ENCODE results near the gene SPATA7.

The SPATA7 gene

DNA sequence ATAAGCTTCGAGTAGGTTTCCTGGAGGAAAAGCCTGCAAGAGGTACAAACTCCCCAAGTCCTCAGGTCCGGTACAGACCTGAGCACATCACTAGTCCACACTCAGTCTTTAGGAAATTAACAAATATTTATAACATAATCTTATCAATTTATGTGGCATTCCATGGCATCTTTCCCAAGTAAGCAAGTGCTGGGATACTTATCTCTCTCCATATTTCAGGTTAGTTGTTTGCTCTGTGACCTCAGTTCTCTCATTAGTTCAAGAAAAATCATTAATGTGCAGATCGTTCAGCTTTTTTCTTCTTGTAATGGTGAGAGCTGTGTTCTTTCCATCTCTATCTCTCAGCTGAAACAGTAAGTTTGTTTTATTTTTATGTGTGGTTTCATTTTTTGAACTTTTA, 34.7 kb downstream of the SPATA7 start:
- no peak for DNase-seq (ENCODE audit: low spot score)

DNA sequence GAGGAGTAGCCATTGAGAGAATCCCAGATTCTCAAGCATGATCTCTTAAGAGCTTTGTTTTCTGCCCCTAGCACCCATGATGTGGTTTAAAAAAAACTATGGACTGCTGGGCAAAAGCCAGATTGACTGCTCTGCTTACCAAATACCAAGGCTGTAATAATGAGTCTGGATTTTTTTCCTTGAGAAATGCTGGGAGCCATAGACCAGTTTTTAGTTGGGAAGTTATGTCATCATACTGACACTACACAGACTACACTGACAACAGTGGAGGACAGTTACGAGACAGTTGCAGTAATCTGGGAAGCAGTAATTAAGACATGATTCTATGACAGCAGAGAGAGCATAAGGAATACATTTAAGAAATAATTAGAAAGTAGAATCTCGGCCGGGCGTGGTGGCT, 35.8 kb downstream of the SPATA7 start:
- no peak for DNase-seq (ENCODE audit: low spot score)

- no peak for DNase-seq (ENCODE audit: low spot score)
Observed at GRCh38 chr14:88422047-88422446, 36.6 kb downstream of the SPATA7 start.

- DNase-seq (ENCODE audit: low spot score), result no peak
Observed at GRCh38 chr14:88422919-88423650, 37.6 kb downstream of the SPATA7 start.

GRCh38 chr14:88424573-88424972, 39.1 kb downstream of the SPATA7 start:
- no peak for DNase-seq (ENCODE audit: low spot score)

DNA sequence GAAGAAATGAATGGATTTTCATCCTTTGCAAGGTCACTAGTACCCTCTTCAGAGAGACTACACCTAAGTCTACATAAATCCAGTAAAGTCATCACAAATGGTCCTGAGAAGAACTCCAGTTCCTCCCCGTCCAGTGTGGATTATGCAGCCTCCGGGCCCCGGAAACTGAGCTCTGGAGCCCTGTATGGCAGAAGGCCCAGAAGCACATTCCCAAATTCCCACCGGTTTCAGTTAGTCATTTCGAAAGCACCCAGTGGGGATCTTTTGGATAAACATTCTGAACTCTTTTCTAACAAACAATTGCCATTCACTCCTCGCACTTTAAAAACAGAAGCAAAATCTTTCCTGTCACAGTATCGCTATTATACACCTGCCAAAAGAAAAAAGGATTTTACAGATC, 40.8 kb downstream of the SPATA7 start:
- no peak for DNase-seq (ENCODE audit: low spot score)

- DNase-seq (ENCODE audit: low spot score), result no peak
Observed at GRCh38 chr14:88430976-88431375, 45.5 kb downstream of the SPATA7 start.

DNA sequence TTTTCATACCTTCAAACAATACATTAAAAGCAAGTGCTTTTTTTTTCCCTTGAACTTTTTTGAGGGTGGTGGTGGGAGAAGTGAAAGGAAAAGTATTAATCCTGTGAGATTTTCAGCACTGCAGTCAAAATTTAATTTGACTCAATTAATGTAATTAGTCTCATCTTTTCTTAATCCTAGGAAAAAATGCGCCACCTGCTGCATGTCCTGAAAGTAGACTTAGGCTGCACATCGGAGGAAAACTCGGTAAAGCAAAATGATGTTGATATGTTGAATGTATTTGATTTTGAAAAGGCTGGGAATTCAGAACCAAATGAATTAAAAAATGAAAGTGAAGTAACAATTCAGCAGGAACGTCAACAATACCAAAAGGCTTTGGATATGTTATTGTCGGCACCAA, 52.2 kb downstream of the SPATA7 start:
- no peak for DNase-seq (ENCODE audit: low spot score)

DNA sequence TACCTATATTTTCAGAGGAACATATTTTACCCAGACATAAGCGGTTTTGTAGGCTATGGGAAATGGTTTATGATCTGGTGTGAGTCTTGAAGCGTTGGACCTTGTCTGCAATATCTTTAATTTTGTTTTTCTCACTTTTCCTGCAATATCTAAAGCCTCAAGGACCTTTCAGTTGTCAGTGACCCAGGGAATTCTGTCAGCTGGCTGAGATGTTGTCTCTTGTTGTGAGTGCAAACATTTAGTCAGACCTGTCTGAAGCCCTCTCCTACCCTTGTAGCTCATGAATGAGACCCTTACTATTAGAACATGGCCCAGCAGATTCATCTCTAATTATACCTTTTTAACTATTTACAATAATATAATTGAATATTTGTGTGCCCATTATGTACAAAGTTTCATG, 53.6 kb downstream of the SPATA7 start:
- DNase-seq (ENCODE audit: low spot score), result no peak

DNA sequence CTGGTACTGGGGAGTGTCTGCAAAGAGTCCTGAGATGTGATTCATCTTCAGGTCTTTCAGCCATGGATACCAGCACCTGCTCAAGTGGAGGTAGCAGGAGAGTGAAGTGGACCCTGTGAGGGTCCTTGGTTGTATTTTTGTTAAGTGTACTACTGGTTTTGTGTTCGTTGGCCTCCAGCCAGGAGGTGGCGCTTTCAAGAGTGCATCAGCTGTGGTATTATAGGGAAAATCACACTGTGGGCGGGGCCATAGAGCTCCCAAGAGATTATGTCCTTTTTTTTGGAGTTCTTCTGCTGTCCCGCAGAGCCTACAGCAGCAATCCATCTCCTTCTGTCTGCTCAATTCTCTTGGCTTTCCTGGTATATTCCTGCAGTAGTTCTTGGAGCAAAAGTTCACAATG, 66.8 kb downstream of the SPATA7 start:
- DNase-seq (ENCODE audit: low spot score), result no peak

- no peak for DNase-seq (ENCODE audit: low spot score)
Observed at GRCh38 chr14:88454886-88455285, 69.4 kb downstream of the SPATA7 start.

- DNase-seq (ENCODE audit: low spot score), result peak; percentile 6
Observed at GRCh38 chr14:88463318-88463717, 77.9 kb downstream of the SPATA7 start.

DNA sequence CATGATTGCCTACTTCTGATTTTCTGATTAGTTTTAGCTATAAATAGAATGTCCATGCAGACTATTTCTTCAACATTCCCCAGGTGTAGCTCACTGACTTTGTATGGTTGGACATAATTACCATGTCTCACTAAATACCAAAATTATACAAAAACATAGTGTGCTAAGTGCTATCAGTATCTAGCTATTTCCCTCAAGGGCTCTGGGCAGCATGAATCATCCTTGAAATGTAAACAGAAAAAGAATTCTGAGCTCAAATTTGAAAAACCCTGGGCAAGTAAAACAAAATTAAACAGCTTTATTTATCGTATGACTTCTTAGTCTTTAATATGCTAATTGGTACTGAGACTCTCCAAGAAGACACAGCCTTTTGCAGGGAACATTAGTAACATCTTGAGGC, 82.9 kb downstream of the SPATA7 start:
- no peak for DNase-seq (ENCODE audit: low spot score)

DNA sequence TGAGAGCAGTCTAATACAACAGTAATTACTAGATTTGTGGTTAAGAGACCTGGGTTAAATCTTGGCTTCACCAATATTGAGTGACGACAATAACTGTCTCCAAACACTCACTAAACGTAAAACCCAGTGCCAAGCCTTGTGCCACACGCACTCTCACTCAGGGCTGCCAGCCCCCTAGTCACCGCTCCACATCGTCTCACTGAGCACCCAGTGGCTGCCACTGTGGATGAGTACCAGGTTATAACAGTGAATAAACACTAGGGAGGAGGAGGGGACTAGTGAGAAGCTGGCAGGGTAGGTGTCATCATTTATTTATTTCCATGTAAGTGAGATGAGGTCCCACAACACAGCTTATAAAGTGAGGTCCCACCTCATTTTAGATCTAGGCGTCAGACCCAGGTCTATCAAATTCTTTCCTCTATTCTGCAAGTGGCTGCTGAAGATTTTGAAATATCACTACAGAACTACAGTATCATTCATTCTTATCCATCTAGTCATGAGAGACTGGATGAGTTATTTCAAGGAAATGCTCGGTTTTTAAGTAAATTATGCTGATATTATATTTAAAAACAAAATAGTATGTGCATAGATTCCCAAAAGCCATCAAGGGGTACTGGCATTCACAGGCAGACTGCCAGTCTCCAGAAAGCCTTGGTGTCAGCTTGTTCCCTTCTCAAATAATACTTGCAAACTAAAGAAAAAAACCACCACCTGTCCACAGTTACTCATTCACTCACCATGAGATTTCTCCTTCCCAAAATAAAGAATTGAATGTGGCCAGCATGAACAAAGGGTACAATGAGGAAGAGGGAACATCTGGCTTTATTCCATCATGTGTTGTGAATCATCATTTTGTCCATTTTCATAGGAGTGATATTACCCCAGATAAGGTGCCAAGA, 85.3 kb downstream of the SPATA7 start:
- DNase-seq (ENCODE audit: low spot score), result no peak

DNA sequence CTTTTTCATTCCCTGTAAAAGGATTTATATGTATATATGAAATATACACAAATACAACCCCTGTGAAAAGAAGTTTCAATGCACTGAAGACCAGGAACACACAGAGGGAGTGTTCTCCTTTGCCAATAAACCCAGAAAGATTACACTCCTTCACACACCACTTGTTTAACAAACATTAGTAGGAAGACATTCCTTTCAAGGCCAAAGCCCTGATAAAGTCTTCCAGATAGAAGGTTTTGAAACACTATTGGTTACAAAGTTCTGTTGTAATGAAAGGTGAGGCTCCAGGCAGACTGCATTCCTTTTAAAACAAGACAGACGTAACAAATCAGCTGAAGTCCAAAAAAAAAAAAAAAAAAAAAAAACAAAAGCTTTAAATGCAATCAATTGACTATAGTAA, 88.3 kb downstream of the SPATA7 start:
- DNase-seq (ENCODE audit: low spot score), result no peak

DNA sequence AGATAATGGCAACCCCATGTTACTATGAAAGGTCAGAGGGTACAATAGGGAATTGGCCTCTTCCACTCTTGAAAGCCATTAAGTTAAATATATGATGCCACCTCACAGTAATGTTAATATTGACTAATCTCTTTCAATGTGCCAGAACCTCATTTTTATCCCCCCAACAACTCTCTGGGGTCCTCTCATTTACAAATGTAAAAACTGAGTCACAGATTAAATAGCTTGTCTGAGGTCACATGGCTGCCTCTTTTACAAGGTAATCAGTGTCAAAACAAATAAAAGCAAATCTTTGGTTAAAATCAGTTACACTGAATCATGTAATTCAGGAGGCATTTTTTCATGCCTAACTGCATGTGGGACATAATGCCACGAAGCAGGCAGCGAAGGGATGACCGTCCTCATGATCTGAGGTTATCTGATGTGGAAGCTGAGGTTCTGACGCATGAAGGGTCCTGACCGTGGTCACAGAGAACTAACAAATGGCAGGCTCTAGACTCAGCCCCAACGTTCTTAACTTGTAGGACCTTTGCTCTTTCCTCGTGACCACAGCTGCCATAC, 90.8 kb downstream of the SPATA7 start:
- no peak for DNase-seq (ENCODE audit: low spot score)

DNA sequence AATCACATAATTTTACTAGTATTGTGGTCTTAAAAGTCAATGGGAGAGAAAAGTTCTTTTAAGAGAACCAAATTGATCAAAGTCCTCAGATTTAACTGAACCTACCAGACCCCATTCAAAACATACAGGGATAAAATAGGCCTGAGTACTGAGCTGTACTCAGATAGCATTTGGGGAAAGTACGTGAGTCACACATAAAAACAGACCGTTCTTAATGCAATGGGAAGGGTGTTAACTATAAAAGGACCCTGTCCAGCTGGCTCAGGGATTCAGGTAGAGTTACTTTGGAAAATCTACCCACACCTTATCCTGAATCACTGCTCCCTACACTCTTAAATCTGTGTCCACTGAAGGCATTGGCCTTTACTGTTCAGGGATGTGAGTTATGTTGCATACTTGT, 91.4 kb downstream of the SPATA7 start:
- no peak for DNase-seq (ENCODE audit: low spot score)

DNA sequence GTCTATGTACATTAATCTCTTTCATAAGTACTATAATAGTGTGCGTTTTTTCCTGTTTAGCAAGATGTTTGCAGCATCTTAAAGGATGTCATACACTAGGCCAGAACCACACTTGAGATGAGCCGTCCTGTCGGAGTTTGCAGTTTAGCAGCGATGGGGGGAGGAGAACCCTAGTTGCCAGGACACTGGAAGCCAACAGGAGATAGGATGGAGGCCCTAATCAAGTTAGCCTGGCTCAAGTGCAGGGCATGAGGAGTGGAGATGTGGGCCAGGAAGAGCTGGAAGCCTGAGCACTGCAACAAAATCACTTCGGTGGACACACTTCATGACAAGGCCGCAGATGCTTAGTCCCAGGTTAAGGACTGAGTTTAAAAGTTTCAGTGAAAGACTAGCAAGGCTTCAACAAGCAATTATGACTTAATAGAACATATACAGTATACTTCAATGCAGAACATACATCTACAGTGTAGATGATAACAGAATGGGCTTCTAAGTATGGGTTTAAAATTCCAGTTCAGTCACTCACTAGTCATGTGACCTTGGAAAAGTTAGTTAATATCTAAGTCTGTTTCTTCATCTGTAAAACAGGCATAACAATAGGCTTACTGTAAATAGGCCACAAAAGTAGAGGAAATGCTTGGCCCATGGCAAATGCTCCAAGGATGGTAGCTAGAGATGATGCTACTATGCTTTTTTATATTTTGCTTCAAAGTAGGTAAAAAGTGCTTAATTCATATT, 92.2 kb downstream of the SPATA7 start:
- no peak for DNase-seq (ENCODE audit: low spot score)

GRCh38 chr14:88478931-88479330, 93.5 kb downstream of the SPATA7 start:
- DNase-seq (ENCODE audit: low spot score), result no peak

DNA sequence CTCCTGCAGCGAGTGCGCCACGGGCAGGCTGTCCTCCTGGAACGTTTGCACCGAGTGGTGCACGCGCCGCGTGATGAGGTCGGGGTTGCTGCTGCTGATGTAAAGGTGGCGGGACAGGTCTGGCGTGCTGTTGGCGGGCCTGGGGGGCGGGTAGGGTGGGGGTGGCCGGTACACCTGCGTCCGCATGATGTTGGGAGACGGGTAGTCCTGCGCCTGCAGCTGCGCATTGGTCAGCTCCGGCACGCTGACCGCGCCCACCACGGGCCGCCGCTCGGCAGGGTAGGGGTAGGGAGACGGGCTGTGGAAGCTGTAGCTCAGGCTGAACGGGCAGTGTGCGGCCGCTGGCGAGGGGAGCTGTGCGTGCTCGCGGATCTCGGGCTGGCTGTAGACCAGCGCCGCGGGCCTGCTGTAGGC, 94.1 kb downstream of the SPATA7 start:
- DNase-seq (ENCODE audit: low spot score), result no peak

DNA sequence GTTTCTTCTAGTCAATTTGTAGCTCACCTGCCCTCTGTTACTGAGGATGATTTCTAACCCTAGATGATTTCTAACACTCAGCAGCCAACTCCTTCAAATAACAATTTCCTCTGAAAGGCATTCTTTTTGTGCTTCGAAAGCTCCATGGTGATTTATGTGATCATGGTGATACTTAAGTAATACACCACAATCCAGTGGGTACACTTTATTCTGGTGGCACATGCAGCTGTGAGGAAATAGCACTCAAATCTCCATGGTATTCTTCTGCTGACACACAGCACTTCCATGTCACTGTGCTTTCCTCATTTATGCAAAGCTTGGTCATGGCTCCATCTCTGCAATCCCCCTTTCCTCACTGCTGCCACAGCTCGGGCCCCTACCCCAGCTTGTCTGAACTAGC, 95.6 kb downstream of the SPATA7 start:
- DNase-seq (ENCODE audit: low spot score), result no peak

DNA sequence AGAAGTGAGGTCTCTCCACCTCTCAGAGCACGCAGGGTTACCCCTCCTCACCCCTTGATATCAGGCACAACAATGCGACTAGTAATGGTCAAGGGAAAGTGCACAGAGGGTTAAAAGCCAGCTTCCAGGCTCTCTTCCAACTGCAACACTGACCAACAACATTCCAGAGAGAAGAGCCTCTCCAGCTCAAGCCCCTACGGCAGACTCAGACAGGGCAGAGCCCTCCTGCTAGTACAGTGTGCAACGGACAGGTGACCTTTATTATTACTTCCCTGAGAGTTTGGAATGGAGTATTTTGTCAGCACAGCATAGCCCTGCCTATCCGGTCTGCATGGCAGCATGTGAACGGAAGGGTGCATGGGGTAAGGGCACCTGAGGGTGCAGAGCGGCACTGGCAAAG, 96.3 kb downstream of the SPATA7 start:
- no peak for DNase-seq (ENCODE audit: low spot score)

All from hematopoietic multipotent progenitor cell treated with erythropoietin and hydrocortisone succinate and interleukin-3 and kit ligand, for 17 days (in vitro differentiated cells).